Middle frontal gyrus (tissue), 1 donor: Measurements from ENCODE around the gene PDE4D.

Experiments
- DNase-seq: peaks from one replicate; pipeline ENCODE4 v3.0.0-alpha.2; 2015; ENCODE audit warnings: low spot score; ENCODE audit errors: extremely low spot score

The PDE4D gene

DNA sequence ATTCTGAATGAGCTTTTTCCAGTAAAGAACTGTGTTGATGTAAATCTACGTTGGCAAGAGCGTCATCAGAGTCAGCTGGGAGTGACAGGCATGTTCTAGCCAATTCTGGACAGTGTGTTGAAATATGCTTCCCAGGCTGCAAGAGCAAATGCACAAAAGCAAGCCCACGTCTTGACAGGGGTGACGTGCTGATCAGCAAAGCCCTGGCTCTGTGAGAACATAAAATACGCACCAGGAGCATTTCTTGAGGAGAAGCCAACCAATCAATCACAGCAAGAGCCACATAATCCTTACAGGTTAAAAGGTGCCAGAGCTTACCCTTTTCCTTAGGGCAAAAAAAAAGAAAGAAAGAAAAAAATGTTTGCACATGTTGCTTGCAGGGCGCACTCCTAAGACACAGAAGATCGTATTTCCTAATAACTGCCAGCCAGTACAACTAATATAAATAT, 148.1 kb downstream of the PDE4D start:
- no peak for DNase-seq

GRCh38 chr5:59744531-59744992, 149.0 kb downstream of the PDE4D start:
- no peak for DNase-seq

- no peak for DNase-seq
Measured at GRCh38 chr5:59741599-59741998, 151.9 kb downstream of the PDE4D start.

DNA sequence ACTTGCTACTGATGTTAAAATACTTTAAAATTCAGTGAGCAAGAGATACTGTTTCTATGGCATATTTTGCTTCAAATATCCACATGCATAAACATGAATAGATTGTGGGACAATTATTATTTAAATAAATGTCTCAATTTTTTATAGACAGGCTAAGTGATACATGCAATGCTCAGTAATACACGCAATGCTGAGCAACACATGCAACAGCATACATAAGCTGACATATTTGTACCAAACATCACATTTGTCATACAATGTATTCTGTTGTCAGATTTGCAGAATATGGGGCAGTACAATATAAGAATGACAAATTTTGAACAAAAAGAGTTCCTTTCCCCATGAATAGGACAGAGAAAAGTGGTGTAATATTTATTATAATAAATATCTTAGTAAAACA, 155.5 kb downstream of the PDE4D start:
- DNase-seq: no peak

GRCh38 chr5:59732806-59733205, 160.7 kb downstream of the PDE4D start:
- no peak for DNase-seq

DNA sequence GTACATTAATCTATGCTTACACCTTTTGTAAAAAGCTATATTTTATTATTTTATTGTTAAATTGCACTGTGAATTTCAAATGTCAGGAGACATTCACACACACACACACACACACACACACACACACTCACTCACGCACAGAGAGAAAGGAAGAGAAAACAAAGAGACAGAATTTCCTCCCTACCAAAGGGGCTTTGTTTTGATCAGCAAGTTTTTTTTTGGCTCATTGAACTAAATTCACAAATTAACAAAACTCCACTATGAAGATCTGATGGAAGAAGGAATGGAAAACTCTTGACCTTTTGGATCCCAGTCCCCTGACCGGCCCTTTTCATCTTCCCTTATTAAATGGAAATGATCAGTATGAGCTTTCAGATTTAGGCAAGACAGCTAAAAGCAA, 161.2 kb downstream of the PDE4D start:
- no peak for DNase-seq

DNA sequence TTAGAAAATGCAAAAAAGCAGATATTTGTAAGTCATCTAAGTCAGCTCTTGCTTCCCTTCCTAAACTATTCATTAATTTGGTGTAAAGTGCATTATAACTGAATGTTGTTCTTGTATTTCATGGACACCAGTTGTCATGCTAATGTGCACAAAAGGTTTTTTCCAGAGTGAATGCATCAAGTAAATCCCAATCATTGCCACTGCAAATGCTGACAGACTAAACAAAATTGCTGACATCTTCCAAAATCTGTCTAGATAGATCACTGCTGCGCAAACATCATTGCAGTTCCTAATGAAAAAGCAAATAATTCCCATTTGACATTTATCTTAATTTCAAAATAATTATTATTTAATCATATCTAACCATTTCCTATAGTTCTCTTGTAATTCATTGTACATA, 161.7 kb downstream of the PDE4D start:
- DNase-seq: no peak

GRCh38 chr5:59729820-59730219, 163.7 kb downstream of the PDE4D start:
- no peak for DNase-seq

- DNase-seq: no peak
Measured at GRCh38 chr5:59729357-59729756, 164.2 kb downstream of the PDE4D start.

- DNase-seq: no peak
Measured at GRCh38 chr5:59728356-59728755, 165.2 kb downstream of the PDE4D start.

- DNase-seq: no peak
Measured at GRCh38 chr5:59727186-59727585, 166.3 kb downstream of the PDE4D start.

DNA sequence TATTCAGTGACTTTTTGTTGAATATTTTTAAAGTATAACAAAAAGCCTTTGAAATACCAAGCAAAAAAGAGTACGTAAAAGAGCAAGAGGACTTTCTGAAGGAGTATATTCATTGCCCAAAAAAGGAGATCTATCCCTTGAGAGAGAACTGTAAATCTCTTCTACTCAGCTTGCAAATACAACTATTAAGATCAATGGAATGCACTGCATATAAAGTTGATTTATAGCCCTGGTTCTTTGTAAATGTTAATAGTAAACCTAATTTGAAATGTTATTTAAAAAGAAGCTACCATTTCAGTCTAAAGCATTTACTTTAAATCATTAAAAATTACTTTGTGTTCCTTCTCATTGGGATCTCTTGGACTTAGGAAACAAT, 168.1 kb downstream of the PDE4D start:
- DNase-seq: no peak

DNA sequence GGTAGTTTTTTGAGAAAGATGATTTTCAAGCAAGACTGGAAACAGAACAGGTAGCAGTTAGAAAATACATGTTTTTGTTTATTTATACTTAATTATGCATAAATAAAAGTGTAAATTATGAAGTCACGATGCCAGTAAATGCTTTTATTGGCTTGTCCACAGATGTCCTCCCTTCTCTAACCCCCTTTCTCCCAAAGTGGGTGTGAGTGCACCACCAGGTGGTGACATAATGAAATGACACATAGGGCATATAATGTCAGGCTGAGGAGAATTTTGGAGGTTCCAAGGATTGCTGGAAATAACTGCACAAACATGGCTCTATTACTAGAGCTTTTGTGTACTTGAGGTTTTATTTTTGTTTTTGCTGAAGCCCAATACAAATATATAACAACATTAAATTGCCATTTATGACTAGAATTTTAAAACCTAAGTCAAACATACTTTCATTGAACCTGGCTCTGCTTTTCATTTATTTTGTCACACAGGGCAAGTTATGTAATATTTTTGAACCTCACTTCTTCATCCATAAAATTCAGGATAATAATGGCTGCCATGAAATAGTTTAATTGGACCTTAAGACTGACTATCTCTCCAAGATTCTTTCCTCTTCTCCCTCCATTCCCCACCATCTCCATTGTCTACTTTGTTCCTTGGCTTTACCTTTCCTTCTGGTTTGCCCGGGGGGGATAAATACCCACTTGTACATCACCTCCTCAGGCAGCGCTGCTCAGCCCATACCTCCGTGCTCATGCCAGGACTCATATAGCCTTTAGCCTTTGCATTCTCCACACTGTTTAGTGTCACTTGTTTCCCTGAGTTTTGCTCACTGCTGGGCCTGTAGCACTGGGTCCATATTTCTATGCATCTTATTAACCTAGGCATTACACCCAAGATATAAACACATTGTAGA, 168.8 kb downstream of the PDE4D start:
- DNase-seq: no peak

- no peak for DNase-seq
Measured at GRCh38 chr5:59722874-59723273, 170.7 kb downstream of the PDE4D start.

- DNase-seq: no peak
Measured at GRCh38 chr5:59721741-59722140, 171.8 kb downstream of the PDE4D start.

DNA sequence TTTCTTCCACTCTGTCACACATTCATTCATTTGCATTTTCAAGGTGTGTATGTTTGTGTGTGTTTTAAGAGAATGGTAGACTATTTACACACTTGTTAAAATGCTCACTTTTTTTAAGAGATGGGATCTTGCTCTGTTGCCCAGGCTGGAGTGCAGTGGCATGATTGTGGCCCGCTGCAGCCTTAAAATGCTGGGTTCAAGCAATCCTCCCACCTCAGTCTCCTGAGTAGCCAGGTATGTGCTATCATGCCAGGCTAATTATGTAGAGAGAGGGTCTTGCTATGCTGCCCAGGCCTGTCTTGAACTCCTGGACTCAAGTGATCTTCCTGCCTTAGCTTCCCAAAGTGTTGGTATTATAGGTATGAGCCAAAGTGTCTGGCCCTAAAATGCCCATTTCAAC, 173.5 kb downstream of the PDE4D start:
- DNase-seq: no peak

- DNase-seq: no peak
Measured at GRCh38 chr5:59716966-59717500, 176.5 kb downstream of the PDE4D start.

DNA sequence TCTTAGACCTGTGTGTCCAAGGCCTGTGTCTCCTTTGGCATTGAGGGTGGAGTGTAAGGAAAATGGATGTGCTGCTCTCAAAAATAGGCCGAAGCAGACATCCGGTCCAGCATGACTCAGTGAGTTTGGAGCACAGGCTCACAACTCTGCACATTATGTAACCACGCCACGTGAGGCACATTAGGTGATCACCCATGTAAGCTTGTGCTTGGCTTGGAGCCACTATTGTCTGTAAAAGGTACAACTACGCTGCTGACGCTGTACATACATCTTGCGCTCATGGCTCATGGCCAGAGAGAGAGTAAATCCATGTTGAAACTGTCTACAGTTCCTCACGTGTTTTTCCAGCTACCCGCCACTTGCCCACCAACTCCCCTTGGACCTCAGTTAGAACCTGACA, 177.5 kb downstream of the PDE4D start:
- DNase-seq: no peak

- no peak for DNase-seq
Measured at GRCh38 chr5:59715228-59715627, 178.3 kb downstream of the PDE4D start.

- DNase-seq: no peak
Measured at GRCh38 chr5:59713498-59713844, 180.1 kb downstream of the PDE4D start.

- no peak for DNase-seq
Measured at GRCh38 chr5:59712836-59713497, 180.6 kb downstream of the PDE4D start.

DNA sequence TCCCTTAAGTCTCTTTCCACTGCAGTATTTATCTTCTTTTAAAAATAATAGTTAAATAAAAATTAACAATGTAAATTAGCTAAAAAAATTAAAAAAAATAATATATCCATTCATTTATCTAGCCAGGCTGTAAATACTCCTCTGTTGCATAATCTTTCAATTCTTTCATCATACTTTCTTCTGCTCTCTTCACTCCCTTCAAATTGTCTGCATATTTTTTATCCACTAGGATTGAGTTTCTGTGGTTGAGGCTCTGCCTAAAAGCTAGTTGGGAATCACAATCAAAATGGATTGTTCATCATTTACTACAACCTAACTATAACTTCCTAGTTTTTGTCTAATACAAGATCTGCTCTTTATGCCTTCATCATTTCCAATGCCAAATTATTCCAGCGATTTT, 182.2 kb downstream of the PDE4D start:
- no peak for DNase-seq

GRCh38 chr5:59709846-59710245, 183.7 kb downstream of the PDE4D start:
- DNase-seq: no peak
